Activated gamma-delta T cell (primary cell): ENCODE data around the gene LCE4A.
"Not testable (repeated sequence)": the region's sequence is repeated elsewhere in the genome, so short reads cannot be mapped to it uniquely, and the experiment has no call there.

ENCODE experiments used
- DNase-seq: peaks from one replicate; lab custom pipeline; 2025; lab: John Stamatoyannopoulos, UW
- total RNA-seq, 2 donors: gene quantifications; one replicate each; lab custom pipeline; 2026; lab: John Stamatoyannopoulos, UW

The LCE4A gene
- total RNA-seq: 0 reads per million in 2 donors

DNA sequence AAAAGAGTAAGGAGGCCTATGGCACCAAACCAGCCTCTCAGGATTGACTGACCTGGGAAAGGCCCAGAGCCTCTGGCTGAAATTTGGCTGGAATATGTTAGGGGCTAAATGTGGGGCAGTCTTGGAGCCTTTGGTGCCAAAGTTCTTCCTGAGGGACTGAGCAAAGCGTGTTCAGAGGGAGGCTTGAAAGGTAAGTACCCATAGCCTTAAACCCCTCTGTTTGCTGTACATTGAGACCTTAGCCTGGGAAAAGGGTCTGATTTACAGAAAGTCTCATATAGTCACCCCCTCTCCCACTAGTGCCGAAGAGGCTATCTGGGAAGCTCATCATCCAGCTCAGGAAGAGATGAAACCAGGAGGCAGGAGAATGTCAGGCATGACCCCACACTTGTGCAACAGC is at the start of gene LCE4A:
Gene LCE4A, plus strand, starts transcription at position 301 of the 400 bp plus-strand sequence. CDS start 916 bp downstream, outside the sequence.
- no peak for DNase-seq

GRCh38 chr1:152658649-152659048 is 49.3 kb upstream of the LCE4A start:
- no peak for DNase-seq

- DNase-seq: no peak
Measured at GRCh38 chr1:152663098-152663497, 44.9 kb upstream of the LCE4A start, which contains the start of gene LCE2D. TSS of gene LCE2D (plus strand) at chr1:152663380. CDS start at chr1:152664106, 726 bp downstream.

DNA sequence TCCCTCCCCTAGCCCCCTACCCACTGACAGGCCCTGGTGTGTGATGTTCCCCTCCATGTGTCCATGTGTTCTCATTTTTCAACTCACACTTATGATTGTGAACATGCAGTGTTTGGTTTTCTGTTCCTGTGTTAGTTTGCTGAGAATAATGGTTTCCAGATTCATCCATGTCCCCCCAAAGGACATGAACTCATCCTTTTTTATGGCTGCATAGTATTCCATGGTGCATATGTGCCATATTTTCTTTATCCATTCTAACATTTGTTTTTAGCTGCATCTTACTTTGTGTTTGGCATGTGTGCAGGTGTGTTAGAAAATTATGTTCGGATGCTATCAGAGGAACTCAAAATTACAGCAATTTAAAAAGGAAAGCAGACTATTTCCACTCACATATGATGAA is 41.8 kb upstream of the LCE4A start:
- DNase-seq: not testable (repeated sequence)

- DNase-seq: no peak
Measured at GRCh38 chr1:152667648-152668047, 40.3 kb upstream of the LCE4A start.

DNA sequence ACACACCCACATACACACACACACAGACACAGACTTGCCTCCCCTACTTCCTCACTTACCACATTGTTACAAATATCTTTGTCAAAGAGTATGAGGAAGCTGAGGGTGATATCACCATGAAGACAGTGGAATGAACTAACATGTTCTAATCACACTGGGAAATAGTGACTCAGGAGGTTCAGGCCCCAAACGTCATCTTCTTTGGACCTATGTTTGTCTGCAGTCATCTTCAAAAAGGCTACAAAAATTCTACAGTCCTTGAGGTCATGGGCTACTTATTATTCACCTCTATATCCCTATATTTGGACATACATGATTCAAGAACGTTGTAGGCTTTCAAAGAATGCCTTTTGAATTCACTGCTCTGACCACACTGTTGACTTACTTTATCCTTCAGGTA is 34.9 kb upstream of the LCE4A start:
- no peak for DNase-seq

DNA sequence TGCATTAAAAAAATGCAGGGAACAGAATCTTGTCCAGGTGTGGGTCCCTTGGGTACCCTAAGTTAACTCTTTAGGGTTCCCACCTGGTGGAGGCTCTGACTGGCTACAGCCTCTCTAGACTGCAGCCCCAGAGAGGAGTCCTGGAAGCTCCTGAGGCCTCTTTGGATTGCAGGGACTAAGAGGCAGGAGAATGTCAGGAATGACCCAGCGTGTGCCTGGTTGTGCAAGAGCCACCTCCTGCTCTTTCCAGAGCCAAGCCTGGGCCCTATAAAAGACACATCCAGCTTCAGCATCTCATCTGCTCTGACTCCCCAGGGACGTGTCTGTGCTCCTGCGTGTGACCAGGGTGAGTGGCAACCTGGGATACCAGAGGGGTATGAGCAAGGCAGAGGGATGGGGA is 33.0 kb upstream of the LCE4A start, which contains the start of gene LCE2C:
Gene LCE2C, plus strand, starts transcription at position 297 of the 400 bp plus-strand sequence. CDS start 737 bp downstream, outside the sequence.
- DNase-seq: not testable (repeated sequence)

GRCh38 chr1:152679459-152679858 is 28.5 kb upstream of the LCE4A start:
- DNase-seq: no peak

DNA sequence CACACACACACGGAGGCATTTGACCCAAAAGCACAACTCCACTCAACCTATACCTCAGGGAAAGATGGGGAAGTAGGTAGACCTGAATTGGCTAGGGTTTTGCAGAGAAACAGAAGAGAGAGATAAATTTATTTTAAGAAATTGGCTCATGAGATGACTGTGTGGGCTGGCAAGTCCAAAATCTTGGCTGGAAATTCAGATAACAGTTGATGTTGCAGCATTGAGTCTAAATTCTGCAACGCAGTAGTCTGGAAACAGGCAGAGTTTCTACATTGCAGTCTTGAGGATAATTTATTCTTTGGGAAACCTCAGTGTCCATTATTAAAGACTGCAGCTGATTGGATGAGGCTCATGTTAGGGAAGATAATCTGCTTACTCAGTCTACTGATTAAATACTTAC is 26.3 kb upstream of the LCE4A start:
- no peak for DNase-seq

- no peak for DNase-seq
Measured at GRCh38 chr1:152683846-152684245, 24.1 kb upstream of the LCE4A start.

DNA sequence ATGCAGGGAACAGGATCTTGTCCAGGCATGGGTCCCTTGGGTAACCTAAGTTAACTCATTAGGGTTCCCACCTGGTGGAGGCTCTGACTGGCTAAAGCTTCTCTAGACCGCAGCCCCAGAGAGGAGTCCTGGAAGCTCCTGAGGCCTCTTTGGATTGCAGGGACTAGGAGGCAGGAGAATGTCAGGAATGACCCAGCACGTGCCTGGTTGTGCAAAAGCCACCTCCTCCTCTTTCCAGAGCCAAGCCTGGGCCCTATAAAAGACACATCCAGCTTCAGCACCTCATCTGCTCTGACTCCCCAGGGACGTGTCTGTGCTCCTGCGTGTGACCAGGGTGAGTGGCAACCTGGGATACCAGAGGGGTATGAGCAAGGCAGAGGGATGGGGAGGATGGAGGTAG is 22.1 kb upstream of the LCE4A start, which contains the start of gene LCE2B:
Gene LCE2B, plus strand, starts transcription at position 301 of the 400 bp plus-strand sequence. CDS start 721 bp downstream, outside the sequence.
- not testable (repeated sequence) for DNase-seq

DNA sequence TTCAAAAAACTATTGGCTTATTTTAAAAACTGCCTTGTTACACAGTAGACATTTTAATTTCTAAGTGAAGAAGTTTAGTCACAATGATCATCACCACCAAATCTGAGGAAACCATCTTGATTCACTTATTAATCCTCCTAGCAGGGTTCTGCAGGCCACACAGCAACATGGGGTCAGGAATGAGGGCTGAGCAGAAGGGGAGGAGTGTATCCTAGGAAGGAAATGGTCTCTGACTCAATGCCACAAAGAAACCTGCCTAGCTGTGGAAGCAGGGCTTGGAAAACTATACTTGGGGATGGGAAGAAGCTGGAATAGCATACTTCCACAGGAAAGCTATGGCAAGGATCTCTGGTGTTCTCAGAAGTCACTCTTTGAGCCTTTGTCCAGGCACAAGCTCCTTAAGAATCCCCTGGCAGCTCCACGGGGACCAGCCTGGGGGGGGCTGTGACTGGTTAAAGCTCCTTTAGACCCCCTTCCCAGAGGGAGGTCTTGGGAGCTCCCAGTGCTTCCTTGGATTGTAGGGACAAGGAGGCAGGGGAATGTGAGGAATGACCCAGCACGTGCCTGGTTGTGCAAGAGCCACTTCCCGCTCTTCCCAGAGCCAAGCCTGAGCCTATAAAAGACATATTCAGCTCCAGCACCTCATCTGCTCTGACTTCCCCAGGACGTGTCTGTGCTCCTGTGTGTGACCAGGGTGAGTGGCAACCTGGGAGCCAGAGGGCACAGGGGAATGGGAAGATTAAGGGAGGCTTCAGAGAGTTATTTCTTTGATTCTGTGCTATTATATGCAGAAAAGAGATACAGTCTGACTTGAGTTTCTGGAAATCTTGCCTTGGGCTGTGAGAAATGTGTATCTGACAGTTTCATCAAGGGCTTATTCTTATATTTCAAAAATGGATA is 10.0 kb upstream of the LCE4A start, which contains the start of gene LCE2A:
Gene LCE2A, plus strand, starts transcription at position 645 of the 900 bp plus-strand sequence. CDS start 557 bp downstream, outside the sequence.
- DNase-seq: no peak

- DNase-seq: no peak
Measured at GRCh38 chr1:152699746-152700145, 8.2 kb upstream of the LCE4A start.

GRCh38 chr1:152718238-152718637 is 10.3 kb downstream of the LCE4A start:
- DNase-seq: no peak

- no peak for DNase-seq
Measured at GRCh38 chr1:152725261-152725660, 17.3 kb downstream of the LCE4A start.

DNA sequence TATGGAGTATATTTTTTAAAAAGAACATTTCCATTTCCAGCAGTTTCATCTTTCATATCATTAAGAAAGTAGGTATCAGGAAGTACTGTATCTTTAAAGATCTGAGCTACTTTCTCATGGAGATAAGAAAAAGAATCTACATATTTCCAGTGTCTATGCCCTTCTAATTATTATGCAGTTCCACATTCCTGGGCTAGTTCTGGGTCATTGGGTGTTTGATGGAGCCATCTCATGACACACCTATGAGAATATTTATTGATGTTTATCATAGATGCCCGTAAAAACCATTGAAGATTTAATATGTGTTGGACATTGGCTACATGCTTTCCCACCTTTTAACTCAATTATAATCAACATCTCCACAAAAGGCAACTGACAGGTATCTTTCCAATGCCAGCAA is 21.0 kb downstream of the LCE4A start:
- DNase-seq: no peak

GRCh38 chr1:152735648-152736047 is 27.7 kb downstream of the LCE4A start:
- DNase-seq: no peak

GRCh38 chr1:152737997-152738396 is 30.0 kb downstream of the LCE4A start:
- DNase-seq: no peak

GRCh38 chr1:152739841-152740240 is 31.9 kb downstream of the LCE4A start:
- no peak for DNase-seq

GRCh38 chr1:152741656-152742055 is 33.7 kb downstream of the LCE4A start:
- DNase-seq: no peak

DNA sequence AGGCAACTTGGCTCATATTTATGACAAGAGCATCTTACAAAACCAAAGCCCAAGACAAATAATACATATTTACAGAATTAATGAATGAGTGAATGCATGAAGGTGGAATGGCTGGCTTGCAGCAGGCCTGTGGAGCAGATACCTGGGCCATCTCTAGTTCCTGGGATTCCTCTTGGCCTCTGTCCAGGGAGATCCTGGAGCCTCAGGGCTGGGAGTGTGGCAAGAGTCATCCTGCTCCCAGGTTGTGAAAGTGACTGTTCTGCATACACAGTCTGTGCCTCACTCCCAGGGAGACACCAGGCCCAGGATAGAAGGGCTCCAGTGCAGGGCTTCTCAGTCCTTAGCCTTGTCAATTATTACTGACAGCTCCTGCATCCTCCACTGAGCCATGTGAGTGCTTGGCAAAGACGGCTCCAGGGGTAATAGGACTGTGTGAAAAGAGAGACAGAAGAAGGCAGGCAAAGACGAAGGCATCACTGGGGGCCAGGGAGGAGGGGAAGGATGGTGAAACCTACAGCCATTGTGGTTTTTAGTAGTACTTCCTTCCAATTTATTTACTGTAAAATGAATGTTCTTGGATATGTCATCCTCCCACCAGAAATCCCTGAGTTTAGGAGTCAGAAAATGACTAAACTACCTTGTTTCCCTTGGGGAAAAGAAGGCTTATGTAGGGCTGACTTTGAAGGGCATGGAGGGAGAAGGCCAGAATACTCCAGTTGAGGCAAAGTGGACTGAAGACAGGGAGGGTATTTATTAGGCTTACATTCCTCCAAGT is 35.6 kb downstream of the LCE4A start:
- no peak for DNase-seq

- DNase-seq: no peak
Measured at GRCh38 chr1:152745289-152745704, 37.3 kb downstream of the LCE4A start.
